ENCODE results near the gene RAD9B.
"Not testable (repeated sequence)": the region's sequence is repeated elsewhere in the genome, so short reads cannot be mapped to it uniquely, and the experiment has no call there.

Gene RAD9B

GRCh38 chr12:110528277-110528839 is 26.2 kb downstream of the RAD9B start:
- DNase-seq: no peak

DNA sequence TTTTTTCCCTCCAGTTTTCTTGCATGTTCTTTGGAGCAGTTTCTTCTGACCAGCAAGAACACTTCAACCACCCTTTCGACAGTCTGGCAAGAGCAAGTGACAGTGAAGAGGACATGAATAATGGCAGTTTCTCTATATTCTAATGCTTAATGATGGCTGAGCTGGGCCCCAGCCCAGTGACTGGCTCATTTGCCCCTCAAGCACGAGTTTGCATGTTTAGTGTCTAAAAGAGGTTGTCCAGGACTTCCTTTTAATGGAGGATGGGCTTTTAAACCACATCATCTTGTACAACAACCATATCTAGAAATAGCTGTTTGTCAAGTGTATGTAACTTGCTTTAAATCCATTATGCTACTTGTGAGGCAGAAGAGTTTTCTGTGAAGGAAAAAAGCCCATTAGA is 28.4 kb downstream of the RAD9B start:
- DNase-seq: no peak

DNA sequence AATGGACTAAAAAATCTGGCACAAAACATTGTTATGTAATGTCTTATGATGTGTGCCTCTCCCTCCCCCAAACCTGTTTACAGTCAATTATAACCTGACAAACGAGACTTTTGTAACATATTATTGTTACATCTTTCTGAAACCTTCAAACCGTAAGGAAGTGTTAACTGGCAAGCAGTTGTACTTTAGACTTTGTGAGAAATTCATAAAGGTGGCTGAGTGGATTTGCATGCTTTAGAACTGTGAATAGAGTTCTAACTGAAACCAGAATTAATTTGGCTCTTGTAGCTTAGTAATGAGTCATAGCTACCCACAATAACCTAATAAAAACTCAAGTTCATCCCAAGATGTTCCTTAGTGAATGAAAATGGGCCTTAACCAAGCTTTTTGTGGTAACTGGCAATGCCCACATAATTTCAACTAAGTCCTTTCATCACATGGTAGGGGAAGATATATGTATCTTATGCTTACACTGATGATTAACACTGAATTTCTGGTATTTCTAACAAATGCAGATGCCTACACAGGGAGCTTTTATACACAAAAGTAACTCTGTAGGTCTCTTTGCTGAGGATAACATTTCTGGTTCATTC is 29.7 kb downstream of the RAD9B start:
- peak; percentile 15 for DNase-seq

- DNase-seq: no peak
These were observed 30.5 kb downstream of the RAD9B start for GRCh38 chr12:110532644-110533043.

DNA sequence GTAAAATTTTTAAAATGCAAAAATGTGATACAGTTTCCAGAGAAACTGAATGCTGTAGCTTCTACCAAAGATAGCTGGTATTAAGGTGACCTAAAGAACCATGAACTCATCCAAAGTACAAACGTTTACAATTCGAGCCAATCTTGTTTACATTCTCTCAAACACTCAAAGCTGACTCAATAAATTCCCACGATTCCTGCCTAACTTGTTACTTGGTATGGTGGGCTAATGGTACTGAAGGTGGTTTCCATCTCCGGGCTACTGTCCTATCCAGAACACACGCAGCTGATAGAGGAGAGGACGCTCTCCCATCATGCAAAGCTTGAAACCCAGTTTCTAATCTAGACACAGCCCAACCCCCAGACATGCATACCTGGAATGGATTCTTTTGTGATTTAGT is 31.5 kb downstream of the RAD9B start:
- no peak for DNase-seq

GRCh38 chr12:110534811-110535210 is 32.7 kb downstream of the RAD9B start:
- no peak for DNase-seq

DNA sequence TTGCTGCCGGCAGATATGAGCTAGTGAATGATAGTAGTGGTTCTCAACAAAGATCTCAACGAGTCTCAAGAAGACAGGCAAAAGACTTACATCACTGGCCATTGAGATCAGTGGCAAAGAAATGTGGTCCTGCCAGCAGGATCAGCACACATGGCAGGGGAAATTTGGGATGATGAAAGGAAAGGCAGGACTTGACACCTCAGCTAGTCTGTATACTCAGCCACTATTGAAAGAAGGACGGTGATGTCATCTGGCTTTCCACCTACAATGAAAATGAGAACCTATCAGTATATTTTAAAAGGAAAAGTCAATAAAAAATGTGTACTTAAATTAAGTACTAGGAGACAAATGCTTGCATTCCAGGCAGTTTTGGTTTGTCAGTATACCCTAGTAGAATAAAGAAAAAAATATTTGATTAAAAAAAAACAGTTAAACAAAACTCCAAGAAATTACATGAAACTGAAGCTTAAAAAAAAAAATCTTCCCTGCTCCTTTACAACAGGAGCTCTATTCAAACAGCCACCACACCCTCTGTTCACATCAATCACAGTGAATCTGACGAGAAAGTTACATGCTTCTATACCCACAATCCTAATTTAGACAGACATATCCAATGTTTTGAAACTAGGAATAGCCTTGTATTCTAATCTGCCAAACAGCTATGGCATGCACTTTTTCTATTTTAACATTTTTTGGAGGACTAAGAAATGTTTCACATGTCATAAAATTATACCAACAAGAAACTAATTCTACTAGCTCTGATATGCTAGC is 34.9 kb downstream of the RAD9B start:
- DNase-seq: no peak

DNA sequence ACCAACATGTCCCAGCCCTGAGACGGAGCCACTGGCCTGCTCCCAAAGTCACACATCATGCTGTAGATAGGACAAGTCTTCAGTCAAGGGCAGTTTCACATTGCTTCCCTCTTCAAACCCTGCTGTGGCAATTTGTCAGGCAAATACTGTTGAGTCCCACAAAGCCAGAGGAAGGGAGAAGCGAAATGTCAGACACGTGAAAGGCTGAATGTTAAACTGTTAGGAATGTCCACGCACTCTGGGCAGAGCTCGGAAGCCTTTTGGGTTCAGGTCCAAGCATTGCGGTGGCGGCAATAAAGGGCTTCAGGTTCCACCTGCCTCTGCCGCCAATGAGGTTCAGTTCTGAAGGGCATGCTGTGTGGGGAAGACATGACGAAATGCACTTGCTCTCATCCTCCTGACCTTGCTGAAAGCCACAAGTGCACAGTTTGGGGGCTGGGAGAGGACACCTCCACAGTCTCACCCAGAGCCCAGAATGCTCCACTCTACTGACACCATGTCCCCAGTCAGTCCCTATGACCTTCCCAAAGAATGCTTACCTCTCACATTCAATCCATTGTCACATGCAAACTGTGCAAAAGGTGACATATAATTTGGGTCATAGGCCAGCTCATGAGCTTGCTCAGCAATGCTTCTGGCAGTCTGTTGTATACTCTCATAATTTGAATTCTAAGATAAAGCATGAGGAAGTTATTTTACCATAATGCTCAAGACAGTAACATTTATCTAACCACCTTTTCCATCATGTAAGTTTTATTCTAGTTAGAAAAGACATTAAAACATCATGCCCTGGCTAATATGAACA is 35.7 kb downstream of the RAD9B start:
- DNase-seq: peak; percentile 92

DNA sequence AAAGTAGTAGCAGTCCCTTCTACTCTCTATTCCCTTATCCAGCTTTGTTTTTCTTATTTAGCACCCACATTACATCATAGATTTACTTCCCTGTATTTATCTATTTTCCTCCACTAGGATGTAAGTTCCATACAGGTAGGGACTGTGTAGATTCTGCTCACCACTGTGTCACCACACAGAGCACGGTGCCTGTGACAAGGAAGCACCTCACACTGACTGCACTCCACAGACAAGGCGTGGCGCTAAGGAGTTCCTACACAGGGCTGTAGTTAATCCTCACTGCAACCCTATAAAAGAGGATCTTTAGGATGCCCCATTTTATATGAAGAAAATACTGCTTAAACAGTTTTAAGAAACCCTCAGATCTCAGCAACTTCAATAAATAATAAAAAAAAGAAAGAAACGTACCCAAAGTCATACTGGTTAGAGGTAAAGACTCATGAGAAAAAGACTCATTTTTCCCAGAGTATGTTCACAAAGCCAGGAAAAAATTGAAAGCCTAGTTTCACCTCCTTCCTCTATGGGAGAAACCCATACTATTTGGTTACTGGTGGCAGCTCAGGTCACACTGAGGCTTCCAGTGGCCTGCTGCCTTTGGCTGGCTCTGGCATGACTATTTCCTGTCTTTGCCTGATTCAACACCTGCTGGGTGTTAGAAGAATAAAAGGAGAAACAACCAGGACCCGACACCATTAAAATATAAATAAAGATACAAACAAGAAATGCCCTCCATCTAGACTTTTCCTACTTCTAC is 36.9 kb downstream of the RAD9B start:
- DNase-seq: no peak

DNA sequence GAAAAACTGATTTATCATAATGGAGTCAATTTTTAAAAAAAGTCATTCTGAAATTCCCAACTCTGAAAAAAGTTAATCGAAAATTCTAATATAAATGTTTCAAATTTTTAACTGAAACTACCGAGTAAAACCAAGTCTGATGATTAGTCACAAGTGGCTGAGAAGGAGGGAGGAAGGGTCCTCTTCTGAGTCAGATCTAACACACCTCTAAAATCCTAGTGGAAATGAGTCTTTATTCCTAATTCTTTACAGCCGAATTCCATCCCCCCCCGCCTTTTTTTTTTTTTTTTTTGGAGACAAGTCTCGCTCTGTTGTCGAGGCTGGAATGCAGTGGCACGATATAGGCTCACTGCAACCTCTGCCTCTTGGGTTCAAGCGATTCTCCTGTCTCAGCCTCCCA is 37.9 kb downstream of the RAD9B start:
- DNase-seq: no peak

GRCh38 chr12:110543252-110543959 is 41.3 kb downstream of the RAD9B start:
- DNase-seq: peak; percentile 83

DNA sequence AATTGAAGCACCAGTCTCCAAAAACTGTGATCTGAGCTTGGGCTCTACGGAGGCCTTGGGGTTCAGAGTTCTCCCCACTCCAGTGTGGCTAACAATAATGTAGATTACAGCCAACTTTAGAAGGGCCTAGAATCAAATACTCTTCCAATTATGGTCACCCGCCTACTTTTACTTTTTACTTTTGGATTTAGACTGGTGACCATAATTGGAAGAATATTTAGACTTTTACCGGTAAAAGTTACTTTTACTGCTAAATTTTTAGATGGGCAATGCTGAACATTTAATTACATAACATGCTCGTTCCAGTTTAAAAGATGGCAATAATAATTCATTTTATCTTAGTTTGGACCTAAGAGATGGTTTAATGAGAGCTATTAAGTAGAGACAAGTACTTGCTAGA is 41.8 kb downstream of the RAD9B start:
- DNase-seq: no peak

- DNase-seq: not testable (repeated sequence)
These were observed 43.1 kb downstream of the RAD9B start for GRCh38 chr12:110545259-110545658.

DNA sequence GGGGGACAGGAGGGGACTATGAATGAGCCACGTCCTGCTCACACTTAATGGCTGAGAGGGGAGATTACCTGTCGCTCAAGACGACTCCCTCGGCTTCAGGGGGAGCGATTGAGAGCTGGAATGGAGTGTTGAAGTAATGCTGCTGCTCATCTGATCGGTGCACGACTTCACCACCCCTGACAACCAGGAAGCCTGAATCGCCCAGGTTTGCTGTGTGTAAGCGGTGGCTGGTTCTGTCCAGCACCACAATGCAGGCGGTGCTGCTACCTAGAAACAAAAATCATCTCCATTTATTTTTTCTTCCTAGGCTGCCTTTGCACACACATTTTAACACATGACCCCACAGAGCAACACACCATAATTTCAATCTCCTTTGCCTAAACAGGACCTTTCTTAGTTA is 43.7 kb downstream of the RAD9B start:
- no peak for DNase-seq

GRCh38 chr12:110546339-110546738 is 44.2 kb downstream of the RAD9B start:
- no peak for DNase-seq

GRCh38 chr12:110547090-110547489 is 45.0 kb downstream of the RAD9B start:
- no peak for DNase-seq

DNA sequence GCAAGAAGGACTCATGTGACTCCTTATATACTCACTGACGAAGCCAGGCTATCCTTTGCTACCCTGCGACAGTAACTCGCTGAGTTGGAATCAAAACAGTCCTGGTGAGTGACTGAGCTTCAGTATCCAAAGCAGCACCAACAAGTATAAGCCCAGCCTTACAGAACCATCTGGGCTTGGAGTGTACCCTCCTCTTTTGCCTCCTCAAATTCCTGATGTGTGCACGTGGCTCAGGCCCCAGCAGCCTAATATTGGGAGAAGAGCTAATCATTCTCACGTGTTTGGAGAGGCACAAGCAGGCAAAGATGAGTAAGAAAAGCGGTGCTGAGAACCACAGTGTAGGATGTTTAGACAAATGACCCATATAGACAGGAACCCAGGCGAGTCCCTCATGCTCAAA is 46.5 kb downstream of the RAD9B start:
- no peak for DNase-seq

- DNase-seq: no peak
These were observed 47.6 kb downstream of the RAD9B start for GRCh38 chr12:110549716-110550115.

DNA sequence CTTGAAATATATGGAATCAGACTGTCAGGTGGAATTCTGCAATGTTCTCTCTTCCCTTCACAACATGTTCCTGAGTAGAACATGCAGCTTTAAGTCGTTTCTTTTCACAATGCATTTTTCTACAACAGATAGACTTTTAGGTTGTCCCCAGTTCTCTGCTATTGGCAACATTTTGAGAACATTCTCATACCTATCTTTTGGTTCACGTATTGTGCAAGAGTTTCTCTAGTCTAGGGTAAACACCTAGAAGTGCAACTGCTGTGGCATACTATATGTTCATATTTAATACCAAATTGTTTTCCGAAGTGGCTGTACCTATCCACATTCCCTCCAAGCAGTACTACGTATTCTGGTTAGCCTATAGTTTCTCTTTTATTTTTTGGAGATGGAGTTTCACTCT is 48.9 kb downstream of the RAD9B start:
- no peak for DNase-seq
